M059J (cell line): ENCODE data around the gene NUP205. TPM values are rescaled to one million over a fixed set of nuclear protein-coding genes. Genes with fewer than 3 reads are reported as not detected.

Source experiments
- total RNA-seq: library from RNA; depleted of rRNA; stranded (reverse); fragments of >200 nt; shearing (Covaris generic); gene quantifications from 2 replicates; pipeline ENCODE4 v1.2.3, GENCODE V29; 2014; rRNA removed

Gene NUP205
- total RNA-seq, 1 experiment from 2014 or later, result 109 TPM

Other genes starting within 250 kb of the NUP205 start
- gene CNOT4, start 47.8 kb upstream of the NUP205 start, total RNA-seq, result 11.8 and 15.0 TPM in 2 replicates
- gene STMP1, start 104.6 kb downstream of the NUP205 start, total RNA-seq, result 29.5 and 34.0 TPM in 2 replicates
- gene SLC13A4, start 170.3 kb downstream of the NUP205 start, total RNA-seq, result 0.52 TPM in 1 of 2 replicates, not detected in the other
- 1.9 and 3.4 TPM in 2 replicates for gene FAM180A, start 190.9 kb downstream of the NUP205 start, total RNA-seq